H1 (cell line): ENCODE results near the gene DPEP3. TPM values are rescaled to one million over a fixed set of nuclear protein-coding genes. Genes with fewer than 3 reads are reported as not detected.

Experiments
- polyA plus RNA-seq, 7 experiments: library from polyadenylated mRNA; depleted of rRNA in 3 of 7; stranded (reverse) in 5 of 7; unstranded in 2 of 7; fragments of >200 nt in 5 of 7; fragments of 200-250 nt in 2 of 7; gene quantifications; 1 replicate in 5 of 7; 2 replicates in 1 of 7; 4 replicates in 1 of 7; pipeline versions ENCODE4 v1.2.1 to v1.2.3, GENCODE V29; 2011 to 2013; ENCODE audit warnings: missing spikeins in 2 of 7, mixed read lengths in 2 of 7
- total RNA-seq: library from RNA; stranded (reverse); fragmentation: NEBNext Ultra II Directional; extraction: Animal tissue kit (Norgen Biotek cat#: 25700); gene quantifications from 2 replicates; pipeline ENCODE4 v1.2.1, GENCODE V29; 2021
- TF ChIP-seq, protein P1 (sequence below), 3 experiments: IDR thresholded peaks; 1 replicate in 2 of 3; 2 replicates in 1 of 3; pipeline versions ENCODE4 v1.5.1 to v1.6.1; 2011; ENCODE audit warnings: low read length in 3 of 3, mild to moderate bottlenecking in 3 of 3, inconsistent platforms in 2 of 3, low read depth in 1 of 3, moderate library complexity in 1 of 3; ENCODE audit not compliant: insufficient read depth in 1 of 3; ENCODE audit errors: control extremely low read depth in 1 of 3

DPEP3 gene
- total and polyA plus RNA-seq, 2 of the 8 experiments (the other 6 are each of a cell fraction or from before 2014, with no cell fraction given): 6.5 to 9.9 TPM

GRCh38 chr16:67943619-67944504 lies 36.4 kb downstream of the DPEP3 start, which contains the start of gene LCAT (continued):
- TF ChIP-seq, protein P1, sequence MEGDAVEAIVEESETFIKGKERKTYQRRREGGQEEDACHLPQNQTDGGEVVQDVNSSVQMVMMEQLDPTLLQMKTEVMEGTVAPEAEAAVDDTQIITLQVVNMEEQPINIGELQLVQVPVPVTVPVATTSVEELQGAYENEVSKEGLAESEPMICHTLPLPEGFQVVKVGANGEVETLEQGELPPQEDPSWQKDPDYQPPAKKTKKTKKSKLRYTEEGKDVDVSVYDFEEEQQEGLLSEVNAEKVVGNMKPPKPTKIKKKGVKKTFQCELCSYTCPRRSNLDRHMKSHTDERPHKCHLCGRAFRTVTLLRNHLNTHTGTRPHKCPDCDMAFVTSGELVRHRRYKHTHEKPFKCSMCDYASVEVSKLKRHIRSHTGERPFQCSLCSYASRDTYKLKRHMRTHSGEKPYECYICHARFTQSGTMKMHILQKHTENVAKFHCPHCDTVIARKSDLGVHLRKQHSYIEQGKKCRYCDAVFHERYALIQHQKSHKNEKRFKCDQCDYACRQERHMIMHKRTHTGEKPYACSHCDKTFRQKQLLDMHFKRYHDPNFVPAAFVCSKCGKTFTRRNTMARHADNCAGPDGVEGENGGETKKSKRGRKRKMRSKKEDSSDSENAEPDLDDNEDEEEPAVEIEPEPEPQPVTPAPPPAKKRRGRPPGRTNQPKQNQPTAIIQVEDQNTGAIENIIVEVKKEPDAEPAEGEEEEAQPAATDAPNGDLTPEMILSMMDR (IDR thresholded peaks at IDR 0.05; ENCODE audit: control extremely low read depth in 1 of 3, insufficient read depth in 1 of 3, low read depth in 1 of 3, low read length in 3 of 3): peak; percentile 26 to 31 (median 30); a peak in 3 of 4 replicates
